NCI-H774 (cell line): ENCODE measurements around the gene MYL6.
"Not testable (repeated sequence)": the region's sequence is repeated elsewhere in the genome, so short reads cannot be mapped to it uniquely, and the experiment has no call there.

Source experiments
- DNase-seq: peaks from one replicate; lab custom pipeline; 2025; lab: John Stamatoyannopoulos, UW

MYL6 gene

DNA sequence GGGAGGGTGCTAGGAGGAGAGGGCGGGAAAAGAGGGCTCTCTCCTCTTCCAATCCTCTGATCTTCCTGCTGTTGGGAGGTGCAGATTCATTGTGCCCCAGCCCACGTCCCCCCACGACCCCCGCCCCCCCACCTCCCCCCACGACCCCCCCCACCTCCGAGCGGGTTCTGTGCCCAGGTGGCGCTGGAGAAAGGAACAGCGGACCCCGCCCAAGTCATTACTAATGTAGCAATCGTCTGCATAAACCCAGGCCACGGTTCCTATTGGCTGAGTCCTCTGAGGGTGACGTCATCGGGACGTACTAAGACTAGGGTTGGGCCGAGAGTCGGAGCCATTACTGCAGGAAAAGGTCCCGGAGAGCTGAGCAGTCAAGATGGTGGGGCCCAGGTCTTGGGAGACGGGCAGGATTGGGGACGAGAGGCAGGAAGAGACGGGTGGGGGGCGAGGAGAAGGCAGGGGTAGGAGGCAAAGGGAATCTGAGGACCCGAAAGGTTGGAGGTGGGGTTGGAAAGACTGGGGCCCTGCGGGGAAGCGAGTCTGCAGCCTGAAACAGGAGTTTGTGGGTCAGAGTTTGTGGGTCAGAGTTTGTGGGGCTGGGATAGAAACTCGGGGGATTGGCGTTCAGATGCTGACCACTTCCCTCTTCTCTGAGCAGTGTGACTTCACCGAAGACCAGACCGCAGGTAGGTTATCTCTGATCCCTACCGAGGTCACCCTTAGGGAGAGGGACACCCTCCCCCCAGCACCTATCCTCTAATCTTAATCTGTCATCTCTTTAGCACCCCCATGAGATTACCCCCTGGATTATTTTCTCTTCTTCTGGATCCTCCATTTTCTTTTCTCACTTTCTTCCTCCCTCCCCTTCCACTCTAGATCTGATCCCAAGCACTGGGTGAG, at the start of gene MYL6:
TSS of gene MYL6 (plus strand) at position 331 of the 897 bp plus-strand sequence. CDS start at position 374, 43 bp downstream.
- peak; percentile 98 for DNase-seq

DNA sequence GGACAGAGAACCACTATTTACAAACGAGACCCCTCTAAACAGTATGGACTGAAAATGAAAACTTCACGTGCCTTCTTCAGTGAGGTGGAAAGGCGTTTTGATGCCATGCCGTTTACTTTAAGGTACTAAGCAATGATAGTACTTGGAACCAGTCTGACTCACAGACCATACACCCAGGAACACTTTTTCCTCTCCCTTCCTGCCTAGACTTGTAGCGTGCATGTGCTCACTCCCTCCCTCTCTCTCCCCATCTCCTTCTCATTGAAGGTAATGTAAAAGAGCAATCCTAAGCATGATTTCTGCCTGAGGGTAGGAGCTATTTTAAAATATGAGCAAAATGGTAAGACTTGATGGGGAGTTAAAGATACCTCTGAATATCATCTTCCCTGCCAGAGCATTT, 47.6 kb upstream of the MYL6 start:
- no peak for DNase-seq

DNA sequence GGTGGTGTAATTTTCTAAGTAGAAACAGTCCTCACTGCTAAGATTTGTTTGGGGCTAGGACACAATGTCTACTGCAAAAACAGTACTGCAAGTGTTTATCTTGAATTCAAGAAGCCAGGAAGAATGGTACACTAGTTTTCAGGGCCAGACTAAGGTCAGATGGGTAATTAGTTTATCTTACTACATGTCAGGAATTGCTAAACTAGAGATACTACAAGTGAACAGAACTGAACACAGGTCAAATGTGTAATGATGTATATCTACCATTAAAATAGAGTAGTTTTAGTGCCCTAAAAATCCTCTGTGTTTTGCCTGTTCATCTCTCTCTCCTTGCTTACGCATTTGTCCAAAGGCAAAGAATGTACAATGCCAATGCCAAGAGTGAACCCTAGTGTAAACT, 44.1 kb upstream of the MYL6 start:
- DNase-seq, result no peak

DNA sequence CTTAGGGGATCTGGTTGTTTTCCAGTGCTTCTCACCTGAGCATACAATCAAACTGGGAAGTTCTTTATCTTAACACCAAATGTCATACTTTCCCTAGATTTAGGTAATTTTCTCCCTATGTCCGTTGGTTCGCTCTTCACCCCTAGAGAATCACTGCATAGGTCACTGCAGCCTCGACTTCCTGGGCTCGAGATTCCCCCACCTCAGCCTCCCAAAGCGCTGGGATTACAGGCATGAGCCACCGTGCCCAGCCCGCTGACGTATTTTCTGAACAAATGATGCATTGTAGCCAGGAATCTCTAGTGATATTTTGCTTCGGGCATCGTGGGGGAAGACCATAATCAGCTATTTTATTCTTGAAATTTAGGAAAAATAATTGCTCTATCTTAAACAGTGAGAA, 42.8 kb upstream of the MYL6 start:
- peak; percentile 48 for DNase-seq

DNA sequence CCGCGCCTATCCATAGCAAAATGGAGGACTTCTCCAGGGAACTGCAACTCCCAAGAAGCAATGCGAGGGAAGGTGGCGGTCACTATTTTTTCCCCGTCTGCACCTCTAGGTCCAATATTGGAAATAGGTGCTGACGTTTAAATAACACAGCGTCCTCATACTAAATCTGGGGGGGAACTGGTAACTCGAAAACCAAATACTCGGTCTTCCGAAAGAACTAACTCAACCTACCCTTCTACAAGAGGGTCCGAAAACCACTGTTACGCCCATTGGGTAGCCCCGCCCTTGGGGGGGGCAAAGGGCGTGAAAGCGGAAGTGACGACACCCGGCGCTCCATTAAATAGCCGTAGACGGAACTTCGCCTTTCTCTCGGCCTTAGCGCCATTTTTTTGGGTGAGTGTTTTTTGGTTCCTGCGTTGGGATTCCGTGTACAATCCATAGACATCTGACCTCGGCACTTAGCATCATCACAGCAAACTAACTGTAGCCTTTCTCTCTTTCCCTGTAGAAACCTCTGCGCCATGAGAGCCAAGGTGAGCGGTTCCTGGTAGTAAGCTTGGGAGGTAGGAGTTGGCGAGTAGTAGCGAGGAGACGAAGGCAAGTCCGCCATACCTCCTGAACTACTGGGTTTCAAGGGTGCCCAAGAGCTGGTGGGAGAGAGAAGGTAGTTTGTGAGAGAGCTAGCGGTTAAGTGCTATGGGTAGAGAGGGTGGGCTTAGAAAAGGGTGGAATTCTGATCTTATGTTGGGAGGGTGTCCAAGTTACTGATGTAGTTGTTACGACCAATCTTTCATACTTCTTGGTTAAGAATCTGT, 41.7 kb upstream of the MYL6 start, which contains the start of gene RPL41:
TSS of gene RPL41 (plus strand) at position 367 of the 815 bp plus-strand sequence.
- DNase-seq, result peak; percentile 97

DNA sequence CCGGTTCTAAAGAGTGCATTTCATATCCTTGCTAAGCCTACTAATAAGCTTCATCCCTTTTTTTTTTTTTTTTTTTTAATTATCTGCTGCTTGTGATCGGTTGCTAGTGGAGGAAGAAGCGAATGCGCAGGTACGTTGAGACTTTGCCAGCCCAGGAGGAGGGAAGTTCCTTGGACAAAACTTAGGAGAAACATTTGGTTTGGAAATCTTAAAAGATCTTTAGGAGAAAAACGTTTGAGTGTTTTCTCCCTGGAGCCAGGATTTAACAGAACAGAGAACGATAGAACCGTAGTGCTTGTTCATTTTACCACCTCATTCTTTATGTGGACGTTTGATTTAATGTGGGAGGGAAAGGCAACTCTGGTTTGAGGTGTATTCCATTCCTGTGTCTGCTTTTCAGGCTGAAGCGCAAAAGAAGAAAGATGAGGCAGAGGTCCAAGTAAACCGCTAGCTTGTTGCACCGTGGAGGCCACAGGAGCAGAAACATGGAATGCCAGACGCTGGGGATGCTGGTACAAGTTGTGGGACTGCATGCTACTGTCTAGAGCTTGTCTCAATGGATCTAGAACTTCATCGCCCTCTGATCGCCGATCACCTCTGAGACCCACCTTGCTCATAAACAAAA, 41.0 kb upstream of the MYL6 start:
- DNase-seq, result not testable (repeated sequence)

DNA sequence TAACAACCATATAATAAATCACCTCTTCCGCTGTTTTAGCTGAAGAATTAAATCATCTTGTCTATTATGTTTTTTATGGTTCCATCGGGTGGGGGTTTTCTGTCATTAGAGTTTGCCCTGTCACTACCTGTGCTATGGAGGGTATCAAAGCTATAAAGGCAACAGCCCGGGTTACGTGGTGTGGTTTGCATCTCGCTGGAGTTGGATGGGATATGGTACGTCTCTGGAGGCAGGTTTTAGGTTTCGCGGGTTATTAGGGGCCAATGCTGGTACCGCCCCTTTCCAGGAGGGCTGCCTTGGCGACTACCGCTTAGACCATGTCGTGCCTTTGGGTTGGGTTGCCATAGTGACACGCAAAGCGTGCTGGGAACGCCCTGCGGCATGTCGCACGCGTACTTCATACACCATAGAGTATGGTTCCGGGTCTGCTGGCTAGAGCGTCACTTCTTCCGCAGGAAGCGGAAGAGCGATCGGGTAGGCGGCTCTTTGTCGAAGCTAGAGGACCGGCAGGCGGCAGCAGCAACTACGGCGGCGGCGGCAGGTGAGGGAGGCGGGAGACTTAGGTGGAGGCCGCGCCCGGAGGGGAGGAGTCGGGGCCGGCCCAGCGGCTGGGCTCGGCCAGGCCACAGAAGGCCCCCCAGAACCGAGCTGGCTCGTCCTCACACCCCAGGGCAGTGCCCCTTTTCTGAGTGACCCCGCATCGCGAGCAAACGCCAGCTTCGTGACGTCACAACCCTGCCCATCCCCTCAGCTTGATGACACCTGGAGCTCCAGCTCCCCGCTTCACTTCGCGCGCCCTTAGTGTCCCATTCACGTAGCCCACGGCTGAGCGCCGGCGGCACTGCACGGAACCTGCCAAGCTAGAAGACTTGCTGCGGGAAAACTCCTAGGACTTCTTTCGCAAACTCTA, 40.1 kb upstream of the MYL6 start, which contains the start of gene ZC3H10:
TSS of gene ZC3H10 (plus strand) at position 489 of the 910 bp plus-strand sequence. CDS start 2,297 bp downstream, outside the sequence.
- DNase-seq, result peak; percentile 100

DNA sequence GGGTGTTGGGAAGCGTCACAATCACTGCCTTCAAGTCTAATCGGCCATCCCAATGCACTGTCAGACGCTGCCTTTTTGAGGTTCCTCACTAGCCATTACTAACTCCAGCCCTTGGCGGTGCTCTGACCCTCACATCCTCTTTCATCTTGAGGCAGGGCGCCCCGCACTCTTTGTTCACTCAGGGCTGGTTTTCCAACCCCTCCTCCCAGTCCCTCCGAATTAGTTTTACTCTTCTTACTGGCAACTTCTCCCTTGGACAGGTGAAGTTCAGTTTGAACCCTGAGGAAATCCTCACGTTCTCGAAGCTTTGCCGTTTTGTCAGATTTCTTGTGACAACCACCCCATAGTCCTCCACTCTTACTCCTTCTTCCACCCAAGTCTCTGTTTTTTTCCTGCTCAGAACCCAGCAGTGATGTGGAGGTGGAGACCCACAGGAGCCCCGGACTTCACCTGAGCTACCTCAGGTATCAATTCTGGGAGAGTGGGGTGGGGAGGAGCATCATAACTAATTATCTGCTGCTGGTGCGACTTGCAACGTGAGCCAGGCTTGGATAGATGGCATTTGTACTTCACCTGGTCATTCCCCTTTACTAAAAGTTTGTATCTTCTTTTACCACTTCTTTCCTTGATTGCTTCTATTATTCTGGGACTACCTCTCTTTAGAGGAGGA, 39.3 kb upstream of the MYL6 start:
- no peak for DNase-seq

DNA sequence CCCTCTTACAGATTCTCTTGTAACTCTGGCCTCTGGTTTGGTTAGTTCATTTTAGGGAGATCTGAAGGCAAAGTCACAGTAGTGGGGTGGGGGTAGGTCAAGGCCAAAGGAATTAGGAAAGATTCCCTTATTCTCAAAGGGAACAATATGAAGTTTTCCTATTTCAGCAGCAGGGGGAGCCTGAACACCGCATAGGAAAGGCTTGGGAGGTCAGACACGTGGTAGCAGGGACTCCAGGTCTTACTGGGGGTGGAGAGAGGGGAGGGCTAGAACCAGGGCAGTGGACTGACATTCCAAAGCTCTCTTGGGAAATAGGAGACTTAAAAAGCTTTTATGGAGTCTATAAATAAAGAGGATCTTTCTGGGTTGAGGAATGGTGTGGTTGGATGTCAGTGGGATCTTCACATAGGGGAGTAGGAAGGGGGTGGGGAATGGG, 38.8 kb upstream of the MYL6 start:
- DNase-seq, result peak; percentile 81

DNA sequence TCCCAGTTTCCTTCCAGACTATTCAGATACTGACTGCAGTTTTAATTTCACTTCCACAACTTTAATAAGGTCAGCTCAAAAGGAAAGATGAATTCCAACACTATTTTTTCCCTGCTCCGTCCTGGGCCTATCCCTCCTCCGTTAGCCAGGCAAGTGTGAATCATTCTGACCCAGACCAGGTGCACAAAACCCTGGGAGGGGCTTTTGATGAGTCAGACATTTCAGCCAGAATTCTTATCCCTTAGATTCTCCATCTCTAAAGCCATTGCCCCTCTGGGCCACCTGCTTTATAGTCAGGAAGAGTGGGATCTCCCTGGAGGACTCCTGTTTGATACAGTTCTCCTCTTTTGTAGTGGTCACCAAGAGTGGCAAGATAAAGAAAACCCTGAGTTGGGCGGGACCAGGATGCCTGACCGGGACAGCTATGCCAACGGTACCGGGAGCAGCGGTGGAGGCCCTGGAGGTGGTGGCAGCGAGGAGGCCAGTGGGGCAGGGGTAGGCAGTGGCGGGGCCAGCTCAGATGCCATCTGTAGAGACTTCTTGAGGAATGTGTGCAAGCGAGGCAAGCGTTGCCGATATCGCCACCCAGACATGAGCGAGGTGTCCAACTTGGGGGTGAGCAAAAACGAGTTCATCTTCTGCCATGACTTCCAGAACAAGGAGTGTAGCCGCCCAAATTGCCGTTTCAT, 37.9 kb upstream of the MYL6 start:
- no peak for DNase-seq

DNA sequence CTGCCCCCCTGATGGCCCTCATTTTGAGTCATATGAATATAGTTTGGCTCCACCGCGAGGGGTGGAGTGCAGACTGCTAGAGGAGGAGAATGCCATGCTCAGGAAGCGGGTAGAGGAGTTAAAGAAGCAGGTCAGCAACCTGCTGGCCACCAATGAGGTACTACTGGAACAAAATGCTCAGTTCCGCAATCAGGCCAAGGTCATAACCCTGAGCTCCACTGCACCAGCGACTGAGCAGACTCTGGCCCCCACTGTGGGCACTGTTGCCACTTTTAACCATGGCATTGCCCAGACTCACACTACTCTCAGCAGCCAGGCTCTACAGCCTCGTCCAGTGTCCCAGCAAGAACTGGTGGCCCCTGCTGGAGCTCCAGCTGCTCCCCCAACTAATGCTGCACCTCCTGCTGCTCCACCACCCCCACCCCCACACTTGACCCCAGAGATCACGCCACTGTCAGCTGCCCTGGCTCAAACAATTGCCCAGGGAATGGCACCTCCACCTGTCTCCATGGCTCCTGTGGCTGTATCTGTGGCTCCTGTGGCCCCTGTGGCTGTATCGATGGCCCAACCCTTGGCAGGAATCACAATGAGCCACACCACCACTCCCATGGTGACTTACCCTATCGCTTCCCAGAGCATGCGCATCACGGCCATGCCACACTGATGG, 36.8 kb upstream of the MYL6 start:
- no peak for DNase-seq

DNA sequence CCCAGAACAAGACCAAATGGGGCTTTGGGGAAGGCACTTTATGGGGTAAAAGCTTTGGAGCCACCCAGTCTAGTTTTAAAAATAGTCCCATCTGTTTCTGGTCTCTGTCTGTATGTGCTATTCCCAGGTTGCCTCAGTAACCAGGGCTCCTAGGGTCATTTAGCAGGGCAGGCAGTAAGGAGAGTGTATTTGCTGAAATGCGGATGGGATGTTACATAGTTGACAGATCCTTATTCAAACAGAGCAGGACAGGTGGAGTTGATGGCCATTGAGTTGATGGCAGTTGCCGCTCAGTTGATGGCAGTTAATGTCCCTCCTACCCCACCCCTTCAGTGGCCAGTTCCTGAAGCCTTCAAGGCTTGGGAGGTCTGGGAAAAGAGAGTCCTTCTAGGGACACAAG, 35.5 kb upstream of the MYL6 start:
- peak; percentile 78 for DNase-seq

DNA sequence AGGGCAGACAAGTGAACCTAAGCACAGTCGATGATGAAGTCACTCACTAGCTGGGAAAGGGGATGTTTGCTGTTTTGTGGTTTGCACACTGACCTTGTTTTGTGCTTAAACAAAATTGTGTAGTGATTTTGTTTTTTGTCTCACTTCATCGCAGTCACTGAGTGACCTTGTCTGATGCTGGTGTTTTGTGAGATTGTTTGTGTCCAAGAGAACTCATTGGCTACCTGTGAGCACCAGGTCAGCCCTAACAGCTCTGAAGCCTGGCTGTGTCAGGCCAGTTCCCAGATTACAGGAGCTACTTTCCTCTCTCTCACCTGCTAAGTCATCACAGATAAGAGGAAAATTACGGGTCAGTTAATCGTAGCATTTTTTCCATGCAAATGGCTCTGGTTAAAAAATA, 34.0 kb upstream of the MYL6 start:
- no peak for DNase-seq

DNA sequence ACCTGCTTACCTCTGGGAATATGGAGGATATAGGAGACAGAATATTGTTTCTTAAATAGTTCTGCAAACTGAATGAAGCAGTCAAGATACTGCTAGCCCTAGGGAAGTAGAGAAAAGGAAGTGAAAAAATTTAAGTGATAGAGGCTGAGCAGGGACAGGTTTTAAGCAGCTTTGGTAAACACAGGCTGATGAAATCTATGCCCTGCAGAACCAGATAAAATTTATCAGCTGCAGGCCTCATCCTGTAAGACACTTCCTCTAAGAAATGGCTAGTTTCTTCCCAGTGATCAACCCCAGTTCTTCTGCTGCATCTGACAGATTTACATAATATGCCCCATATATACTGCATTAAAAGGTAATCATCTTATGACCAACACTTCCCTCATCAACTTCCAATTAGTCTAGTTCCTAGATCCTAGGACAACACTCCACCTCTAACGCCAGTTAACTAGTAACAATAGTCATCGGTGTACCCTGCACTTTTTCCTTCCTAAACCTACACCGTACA, 31.4 kb upstream of the MYL6 start:
- DNase-seq, result no peak

DNA sequence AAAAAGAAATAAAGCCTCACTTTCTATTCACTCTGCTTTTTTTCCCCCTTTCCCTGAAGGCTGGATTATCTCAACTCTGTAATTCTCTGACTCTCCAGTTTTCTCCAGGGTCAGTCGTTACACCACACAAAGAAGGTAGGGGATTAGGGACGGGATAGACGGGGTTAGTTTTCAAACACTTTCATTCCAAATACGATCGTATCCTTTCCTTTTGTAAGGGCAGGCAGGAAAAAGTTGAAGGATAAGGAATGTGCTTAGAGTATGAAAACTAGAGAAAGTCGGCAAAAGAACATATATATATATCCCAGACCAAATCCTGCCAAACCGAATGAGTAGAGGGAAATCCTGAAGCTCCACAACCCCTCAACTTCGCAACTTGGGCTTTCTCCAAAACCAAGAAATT, 30.7 kb upstream of the MYL6 start:
- DNase-seq, result no peak

DNA sequence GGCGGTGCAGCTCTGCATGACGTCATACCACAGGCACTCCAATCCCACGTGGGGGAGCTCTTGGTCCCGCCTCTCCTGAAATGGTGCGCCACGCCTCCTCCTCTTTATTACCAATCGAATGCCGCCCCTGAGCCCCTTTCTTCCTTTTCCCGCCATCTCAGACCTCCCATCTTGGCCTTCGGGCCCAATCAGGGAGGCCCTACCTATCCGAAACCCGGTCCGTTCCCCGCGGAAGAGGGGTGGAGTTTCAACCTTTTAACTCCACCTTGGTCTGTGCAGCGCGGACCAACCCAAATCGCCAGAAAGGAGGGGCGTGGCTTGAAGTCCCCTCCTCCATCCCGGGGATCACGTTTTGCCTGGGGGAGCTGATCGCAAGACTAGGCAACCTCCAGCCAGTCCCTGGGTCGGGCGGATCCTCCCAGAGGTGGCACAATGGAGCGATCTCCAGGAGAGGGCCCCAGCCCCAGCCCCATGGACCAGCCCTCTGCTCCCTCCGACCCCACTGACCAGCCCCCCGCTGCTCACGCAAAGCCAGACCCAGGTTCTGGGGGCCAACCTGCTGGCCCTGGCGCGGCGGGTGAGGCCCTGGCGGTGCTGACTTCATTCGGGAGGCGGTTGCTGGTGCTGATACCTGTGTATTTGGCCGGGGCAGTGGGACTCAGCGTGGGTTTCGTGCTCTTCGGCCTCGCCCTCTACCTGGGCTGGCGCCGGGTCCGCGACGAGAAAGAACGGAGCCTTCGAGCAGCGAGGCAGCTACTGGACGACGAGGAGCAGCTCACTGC, 30.1 kb upstream of the MYL6 start, which contains the start of gene ESYT1:
TSS of gene ESYT1 (plus strand) at position 380 of the 782 bp plus-strand sequence. CDS start at position 433, 53 bp downstream.
- peak; percentile 100 for DNase-seq

DNA sequence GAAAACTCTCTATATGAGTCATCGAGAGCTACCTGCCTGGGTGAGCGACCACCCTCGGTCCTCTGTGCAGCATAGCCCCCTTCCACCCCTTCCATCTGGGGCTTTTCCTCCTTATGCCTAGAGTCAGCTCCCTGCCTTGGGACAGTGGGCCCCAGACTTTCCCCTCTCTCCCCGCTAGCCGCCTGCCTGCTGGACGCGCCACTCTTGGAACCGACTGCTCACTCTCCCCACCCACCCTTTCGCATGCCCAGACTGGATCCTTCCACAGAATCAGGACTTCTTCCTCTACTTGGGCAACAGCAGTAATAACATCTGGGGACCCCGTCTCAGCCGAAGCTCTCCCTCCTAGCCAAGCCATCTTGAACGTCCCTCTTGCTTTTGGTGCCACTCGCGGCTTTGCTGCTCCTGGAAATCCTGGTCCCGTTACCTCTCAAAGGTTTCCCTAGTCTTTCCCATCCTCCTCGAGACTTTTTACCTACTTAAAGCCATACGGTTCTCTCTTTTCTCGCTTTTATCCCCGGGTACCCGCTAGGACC, 29.4 kb upstream of the MYL6 start:
- DNase-seq, result no peak
